ENCODE measurements around the gene MMP7. TPM values are rescaled to one million over a fixed set of nuclear protein-coding genes. Genes with fewer than 3 reads are reported as not detected.

Gene MMP7
- total and polyA plus RNA-seq, 8 donors: 0.37 to 45.1 (median 2.0) TPM; not detected in 3

- H3K4me1 ChIP-seq: peaks cover 0 to 9% (median 2%) of the 10 kb centered on the region in 4 donors
- no peak overlapping the region for H3K27ac ChIP-seq
- TF ChIP-seq POLR2AphosphoS5 (IDR thresholded peaks at IDR 0.05) (no peak), EP300 (IDR thresholded peaks at IDR 0.05) (no peak), POLR2A (IDR thresholded peaks at IDR 0.05) (no peak), CTCF (IDR thresholded peaks at IDR 0.05) (no peak)
- no peak for DNase-seq
- H3K27me3 ChIP-seq: no peaks in the 10 kb centered on the region
- H3K9me3 ChIP-seq: no peaks in the 10 kb centered on the region
- intact Hi-C loops (cut with DNase I; ENCODE audit: low total_unique reads): loop anchor here (5.0 to 10.0 kb wide), 2 partner anchors 97 to 145 kb away; partner anchors contain the start of gene BIRC2
- no peak overlapping the region for H3K4me3 ChIP-seq
- WGBS, 5 donors: 66 to 88% (median 78%) methylated on average over 5 of the region's 5 CpGs
- no peaks in the 10 kb centered on the region for H3K36me3 ChIP-seq
Measured at GRCh38 chr11:102489186-102490145, 41.1 kb downstream of the MMP7 start.

- intact Hi-C loops (cut with DNase I; ENCODE audit: low total_unique reads): loop anchor here (5.0 kb wide), 1 partner anchor 96 kb away; no protein-coding TSS in a partner anchor
- H3K4me1 ChIP-seq: peaks cover 0 to 2% (median 0%) of the 10 kb centered on the region in 4 donors
- no peak overlapping the region for H3K27ac ChIP-seq
- H3K27me3 ChIP-seq: no peaks in the 10 kb centered on the region
- no peak overlapping the region for H3K4me3 ChIP-seq
- TF ChIP-seq POLR2AphosphoS5 (IDR thresholded peaks at IDR 0.05) (no peak), EP300 (IDR thresholded peaks at IDR 0.05) (no peak), POLR2A (IDR thresholded peaks at IDR 0.05) (no peak), CTCF (IDR thresholded peaks at IDR 0.05) (no peak)
- no peaks in the 10 kb centered on the region for H3K36me3 ChIP-seq
- 76 to 84% (median 82%) methylated on average over 3 of the region's 3 CpGs for WGBS, 5 donors
- DNase-seq: no peak
- no peaks in the 10 kb centered on the region for H3K9me3 ChIP-seq
Measured at GRCh38 chr11:102488208-102488607, 42.3 kb downstream of the MMP7 start.

GRCh38 chr11:102487214-102487613 lies 43.3 kb downstream of the MMP7 start:
- Histone ChIP-seq H3K4me3 (no peak overlapping the region), H3K9me3 (no peaks in the 10 kb centered on the region), H3K4me1 (peaks cover 0 to 5% (median 0%) of the 10 kb centered on the region in 4 donors), H3K27me3 (no peaks in the 10 kb centered on the region), H3K36me3 (no peaks in the 10 kb centered on the region), H3K27ac (no peak overlapping the region)
- intact Hi-C loops (cut with DNase I; ENCODE audit: low total_unique reads): loop anchor here (5.0 kb wide), 1 partner anchor 95 kb away; no protein-coding TSS in a partner anchor
- WGBS, 5 donors: 56 to 100% (median 84%) methylated on average over 1 of the region's 1 CpG
- no peak for DNase-seq
- TF ChIP-seq POLR2A (IDR thresholded peaks at IDR 0.05): no peak
- no peak for TF ChIP-seq EP300 (IDR thresholded peaks at IDR 0.05)
- no peak for TF ChIP-seq CTCF (IDR thresholded peaks at IDR 0.05)
- TF ChIP-seq POLR2AphosphoS5 (IDR thresholded peaks at IDR 0.05): no peak

GRCh38 chr11:102486584-102486983 lies 44.0 kb downstream of the MMP7 start:
- H3K4me1 ChIP-seq: peaks cover 0 to 9% (median 0%) of the 10 kb centered on the region in 4 donors
- no peak overlapping the region for H3K4me3 ChIP-seq
- H3K9me3 ChIP-seq: no peaks in the 10 kb centered on the region
- H3K36me3 ChIP-seq: no peaks in the 10 kb centered on the region
- DNase-seq: no peak
- H3K27me3 ChIP-seq: no peaks in the 10 kb centered on the region
- H3K27ac ChIP-seq: no peak overlapping the region
- TF ChIP-seq POLR2AphosphoS5 (IDR thresholded peaks at IDR 0.05) (no peak), CTCF (IDR thresholded peaks at IDR 0.05) (no peak), EP300 (IDR thresholded peaks at IDR 0.05) (no peak), POLR2A (IDR thresholded peaks at IDR 0.05) (no peak)
- intact Hi-C loops (cut with DNase I; ENCODE audit: low total_unique reads): loop anchor here (5.0 kb wide), 1 partner anchor 94 kb away; no protein-coding TSS in a partner anchor
- WGBS, 5 donors: 87 to 97% (median 94%) methylated on average over 2 of the region's 2 CpGs
